HG03064 (cell line): ENCODE results near the gene LSS.
"Not testable (repeated sequence)": the region's sequence is repeated elsewhere in the genome, so short reads cannot be mapped to it uniquely, and the experiment has no call there.

Experiments
- ATAC-seq: cut with Tn5 transposase; IDR thresholded peaks from one replicate; pipeline ENCODE4 v1.9.1; 2021; ENCODE audit warnings: low read depth; ENCODE audit not compliant: unreplicated experiment

Gene LSS

GRCh38 chr21:46246345-46246744, 17.8 kb upstream of the LSS start:
- no peak for ATAC-seq

- ATAC-seq: no peak
These were observed 16.8 kb upstream of the LSS start for GRCh38 chr21:46245213-46245915.

- no peak for ATAC-seq
These were observed 16.0 kb upstream of the LSS start for GRCh38 chr21:46244602-46245001.

GRCh38 chr21:46243960-46244361, 15.4 kb upstream of the LSS start:
- no peak for ATAC-seq

GRCh38 chr21:46243325-46243724, 14.8 kb upstream of the LSS start:
- ATAC-seq: no peak

- not testable (repeated sequence) for ATAC-seq
These were observed 13.0 kb upstream of the LSS start for GRCh38 chr21:46241577-46241976.

GRCh38 chr21:46239817-46240325, 11.3 kb upstream of the LSS start:
- no peak for ATAC-seq

- no peak for ATAC-seq
These were observed 8.9 kb upstream of the LSS start for GRCh38 chr21:46237474-46237873.

- no peak for ATAC-seq
These were observed 5.9 kb upstream of the LSS start for GRCh38 chr21:46234436-46234950.

- ATAC-seq: no peak
These were observed 1.3 kb upstream of the LSS start for GRCh38 chr21:46229923-46230260.

- ATAC-seq: no peak
These were observed 754 bp upstream of the LSS start for GRCh38 chr21:46229133-46229922.

- ATAC-seq: no peak
These were observed 696 bp downstream of the LSS start for GRCh38 chr21:46227811-46228344.

- no peak for ATAC-seq
These were observed 1.5 kb downstream of the LSS start for GRCh38 chr21:46226920-46227599.

- no peak for ATAC-seq
These were observed 2.4 kb downstream of the LSS start for GRCh38 chr21:46226146-46226545.

GRCh38 chr21:46223661-46224060, 4.9 kb downstream of the LSS start:
- ATAC-seq: not testable (repeated sequence)

GRCh38 chr21:46223217-46223616, 5.4 kb downstream of the LSS start:
- no peak for ATAC-seq

- ATAC-seq: no peak
These were observed 6.0 kb downstream of the LSS start for GRCh38 chr21:46222436-46223116.

GRCh38 chr21:46221664-46222435, 6.7 kb downstream of the LSS start:
- ATAC-seq: no peak

- no peak for ATAC-seq
These were observed 7.7 kb downstream of the LSS start for GRCh38 chr21:46220847-46221246.
